GM19099 (cell line): ENCODE measurements around the gene SLC22A23.

Experiments
- POLR2A ChIP-seq: IDR thresholded peaks from 3 replicates; pipeline ENCODE4 v1.6.1; 2011; ENCODE audit warnings: low read depth; ENCODE audit not compliant: insufficient read length; ENCODE audit errors: extremely low read depth

Gene SLC22A23

GRCh38 chr6:3424185-3424927, 32.5 kb downstream of the SLC22A23 start:
- TF ChIP-seq POLR2A = no peak

- no peak for TF ChIP-seq POLR2A
Observed at GRCh38 chr6:3423439-3424184, 33.2 kb downstream of the SLC22A23 start.

- no peak for TF ChIP-seq POLR2A
Observed at GRCh38 chr6:3422435-3423070, 34.3 kb downstream of the SLC22A23 start.

GRCh38 chr6:3421791-3422434, 34.9 kb downstream of the SLC22A23 start:
- TF ChIP-seq POLR2A = no peak

- TF ChIP-seq POLR2A = no peak
Observed at GRCh38 chr6:3421143-3421542, 35.7 kb downstream of the SLC22A23 start.

DNA sequence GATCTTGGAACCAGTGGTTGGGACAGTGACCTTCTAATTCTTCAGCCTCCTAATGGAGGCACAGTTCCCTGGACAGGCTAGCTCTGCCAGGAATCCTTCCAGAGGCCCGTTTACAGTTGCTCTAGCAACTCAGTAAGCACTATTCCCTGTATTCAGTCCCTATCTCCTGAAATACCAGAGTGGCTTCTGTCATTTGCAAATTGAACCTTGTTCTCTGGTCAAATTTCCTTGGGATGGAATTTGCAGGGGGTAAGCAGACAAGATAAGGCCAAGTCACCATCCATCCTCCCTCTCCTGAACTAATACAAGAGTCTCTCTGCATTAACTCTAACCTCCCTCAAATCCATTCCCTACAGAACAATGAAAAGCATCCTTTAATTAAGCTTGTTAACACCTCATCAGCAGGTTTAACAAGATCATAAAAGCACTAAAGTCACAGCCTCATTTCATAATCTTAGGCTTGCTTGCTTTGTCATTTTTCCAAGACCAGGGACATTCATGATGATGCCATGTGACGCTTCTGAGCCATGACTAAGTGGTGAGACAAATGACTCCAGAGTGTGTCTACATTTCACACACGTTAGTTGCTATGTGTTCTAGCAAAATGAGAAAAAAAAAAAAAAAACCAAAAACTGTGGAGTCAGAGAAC, 37.1 kb downstream of the SLC22A23 start:
- no peak for TF ChIP-seq POLR2A

- no peak for TF ChIP-seq POLR2A
Observed at GRCh38 chr6:3418496-3419060, 38.3 kb downstream of the SLC22A23 start.

GRCh38 chr6:3417473-3417872, 39.4 kb downstream of the SLC22A23 start:
- no peak for TF ChIP-seq POLR2A

GRCh38 chr6:3415490-3415889, 41.4 kb downstream of the SLC22A23 start:
- TF ChIP-seq POLR2A = no peak

DNA sequence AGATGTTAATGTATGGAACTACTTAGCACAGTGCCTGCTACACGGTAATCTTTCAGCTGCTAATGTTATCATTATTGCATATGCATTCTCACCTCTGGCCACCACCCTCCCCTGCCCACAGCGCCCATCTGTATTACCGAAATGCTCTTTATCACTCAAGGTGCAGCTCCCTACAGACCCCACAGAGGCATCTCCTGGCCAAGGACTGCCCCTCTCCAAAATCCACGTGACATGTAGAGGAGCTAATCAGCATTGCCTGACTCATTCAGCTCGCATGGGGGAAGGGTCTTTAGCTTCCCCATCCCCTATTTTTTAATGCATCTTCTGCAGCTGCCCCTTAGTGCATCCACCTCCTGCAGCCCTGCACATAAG, 41.8 kb downstream of the SLC22A23 start:
- no peak for TF ChIP-seq POLR2A

GRCh38 chr6:3414327-3415081, 42.3 kb downstream of the SLC22A23 start:
- TF ChIP-seq POLR2A = no peak

- no peak for TF ChIP-seq POLR2A
Observed at GRCh38 chr6:3413592-3413991, 43.3 kb downstream of the SLC22A23 start.

DNA sequence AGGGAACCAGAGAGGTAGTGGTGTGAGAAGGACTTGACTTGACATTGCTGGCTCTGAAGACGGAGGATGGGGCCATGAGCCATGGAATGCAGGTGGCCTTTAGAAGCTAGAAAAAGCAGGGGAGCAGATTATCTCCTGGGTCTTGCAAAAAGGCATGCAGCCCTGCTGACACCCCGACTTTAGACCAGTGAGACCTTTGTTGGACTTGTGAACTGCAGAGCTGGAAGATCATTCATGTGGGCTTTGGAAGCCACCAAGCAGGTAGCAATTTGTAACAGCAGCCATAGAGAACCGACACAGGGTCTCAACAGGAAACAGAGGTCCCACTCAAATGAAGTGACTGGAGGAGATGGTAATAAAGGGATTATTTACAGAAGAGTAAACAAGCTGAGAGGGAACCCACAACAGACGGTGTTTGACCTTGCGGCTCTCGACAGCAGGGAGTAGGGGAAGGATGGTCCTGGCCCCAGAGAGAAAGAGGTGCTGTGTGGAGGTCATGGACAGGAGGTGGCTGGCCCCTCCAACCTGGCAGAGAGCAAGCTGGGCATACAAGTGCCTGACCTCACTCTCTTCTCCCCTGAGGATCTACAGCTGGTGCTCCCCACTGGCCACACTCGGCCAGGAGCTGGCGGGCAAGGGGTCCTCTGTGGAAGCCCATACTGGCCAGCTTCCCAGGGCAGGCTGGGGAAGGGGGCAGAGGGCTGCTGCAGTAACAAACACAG, 43.9 kb downstream of the SLC22A23 start:
- no peak for TF ChIP-seq POLR2A

GRCh38 chr6:3411967-3412778, 44.7 kb downstream of the SLC22A23 start:
- no peak for TF ChIP-seq POLR2A
